Endothelial cell of umbilical vein (primary cell): ENCODE results near the gene ADCYAP1R1.

ENCODE experiments used
- CTCF ChIP-seq, 2 donors: IDR thresholded peaks; 1 replicate in 1 of 2; 2 replicates in 1 of 2; pipeline ENCODE4 v1.5.1; 2011; ENCODE audit warnings: low read length in 2 of 2, mild to moderate bottlenecking in 2 of 2, moderate library complexity in 2 of 2, control low read depth in 1 of 2, inconsistent platforms in 1 of 2, low read depth in 1 of 2; ENCODE audit not compliant: insufficient read depth in 1 of 2; ENCODE audit errors: extremely low read depth in 1 of 2
- EZH2 ChIP-seq: IDR thresholded peaks from 2 replicates; pipeline ENCODE4 v1.6.1; 2012; ENCODE audit warnings: borderline replicate concordance, low read depth, mild to moderate bottlenecking, moderate library complexity, low read length, inconsistent platforms; ENCODE audit not compliant: severe bottlenecking
- FOS ChIP-seq: IDR thresholded peaks from 2 replicates; pipeline ENCODE4 v1.6.1; 2011; ENCODE audit warnings: mild to moderate bottlenecking, low read length, moderate library complexity, borderline replicate concordance; ENCODE audit not compliant: insufficient read depth
- JUN ChIP-seq: IDR thresholded peaks from 2 replicates; pipeline ENCODE4 v1.6.1; 2011; ENCODE audit warnings: borderline replicate concordance, low read depth; ENCODE audit not compliant: insufficient read length, insufficient read depth
- MAX ChIP-seq: IDR thresholded peaks from 2 replicates; pipeline ENCODE4 v1.6.1; 2011; ENCODE audit not compliant: insufficient read depth, insufficient read length
- MYC ChIP-seq: IDR thresholded peaks from one replicate; pipeline ENCODE4 v1.6.1; 2011; ENCODE audit warnings: mild to moderate bottlenecking, low read depth, low read length
- POLR2A ChIP-seq: IDR thresholded peaks from 2 replicates; pipeline ENCODE4 v1.6.1; 2012; ENCODE audit warnings: low read depth, mild to moderate bottlenecking, control low read depth, low read length
- POLR2AphosphoS5 ChIP-seq: IDR thresholded peaks from 2 replicates; pipeline ENCODE4 v1.6.1; 2012; ENCODE audit warnings: low read depth, mild to moderate bottlenecking, control low read depth, low read length, moderate library complexity; ENCODE audit not compliant: insufficient read depth

- TF ChIP-seq CTCF (IDR thresholded peaks at IDR 0.05; ENCODE audit: extremely low read depth in 1 of 2, insufficient read depth in 1 of 2, low read depth in 1 of 2, low read length in 2 of 2) = no peak
- no peak for TF ChIP-seq MAX
- TF ChIP-seq POLR2A = no peak
- TF ChIP-seq POLR2AphosphoS5 = no peak
- no peak for TF ChIP-seq MYC
- no peak for TF ChIP-seq EZH2
- no peak for TF ChIP-seq JUN
- TF ChIP-seq FOS = no peak
Measured at GRCh38 chr7:31101544-31101943, 49.4 kb downstream of the ADCYAP1R1 start.
